Measurements from ENCODE around the gene CCDC93. TPM values are rescaled to one million over a fixed set of nuclear protein-coding genes. Genes with fewer than 3 reads are reported as not detected.

Gene CCDC93
- total and polyA plus RNA-seq, 2 donors: 8.6 to 31.0 TPM

DNA sequence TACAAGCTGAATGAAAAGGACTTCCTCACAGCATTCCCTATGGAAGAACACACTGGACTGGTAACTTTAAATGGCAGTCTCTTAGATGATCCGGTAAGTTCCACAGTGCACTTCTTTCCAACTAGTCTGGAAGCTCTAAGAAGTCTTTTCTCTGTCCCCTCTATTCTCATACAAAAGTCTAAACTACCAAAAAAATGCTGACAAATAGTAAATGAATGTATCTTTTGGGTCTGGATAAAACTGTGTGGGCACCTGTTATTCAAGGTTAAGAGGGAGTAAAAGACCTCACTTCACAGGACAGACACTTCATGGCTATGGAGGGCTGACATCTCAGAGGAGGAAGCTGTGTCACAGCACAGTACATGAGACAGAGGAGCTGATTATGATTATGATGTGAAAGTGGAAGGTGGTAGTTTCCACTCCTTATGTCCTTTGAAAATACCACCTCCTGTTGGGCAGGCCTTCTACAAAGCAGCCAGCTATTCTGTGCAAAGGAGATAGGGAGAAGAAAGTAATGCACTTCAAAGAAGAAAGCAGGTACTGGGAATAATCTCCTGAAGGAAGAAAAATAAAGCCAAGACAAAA lies 23.9 kb downstream of the CCDC93 start:
- 100% methylated on average over 1 of the region's 1 CpG for WGBS
- no peaks in the 10 kb centered on the region for H3K4me1 ChIP-seq (ENCODE audit: insufficient read depth)
- DNase-seq (ENCODE audit: extremely low spot score): no peak
- peaks cover 9% of the 10 kb centered on the region for H3K36me3 ChIP-seq (ENCODE audit: insufficient read depth)
- no peak overlapping the region for H3K27ac ChIP-seq (ENCODE audit: low read depth)
- no peak overlapping the region for H3K4me3 ChIP-seq (ENCODE audit: low read depth, low read length)

DNA sequence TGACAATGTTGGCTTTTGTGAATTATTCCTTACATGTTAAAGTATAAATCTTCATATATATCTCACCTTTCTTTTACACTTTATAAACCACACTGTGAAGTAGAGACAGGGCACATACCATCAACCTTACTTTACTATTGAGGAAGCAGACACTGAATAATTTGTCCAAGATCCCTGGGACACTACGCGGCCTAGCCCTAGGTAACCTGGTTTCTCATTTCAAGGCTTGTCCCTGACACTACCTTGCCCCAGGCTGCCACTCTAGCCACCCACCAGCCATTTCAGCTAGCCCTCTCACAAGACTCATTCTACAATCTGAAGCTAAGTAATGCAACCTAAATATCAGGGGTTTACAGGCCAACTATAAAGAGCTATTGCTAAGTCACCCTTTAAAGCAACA lies 26.7 kb downstream of the CCDC93 start:
- Histone ChIP-seq H3K27ac (ENCODE audit: low read depth) (no peak overlapping the region), H3K36me3 (ENCODE audit: insufficient read depth) (peaks cover 2% of the 10 kb centered on the region), H3K4me1 (ENCODE audit: insufficient read depth) (no peaks in the 10 kb centered on the region), H3K4me3 (ENCODE audit: low read depth, low read length) (no peak overlapping the region)
- WGBS: 98% methylated on average over 2 of the region's 2 CpGs
- no peak for DNase-seq (ENCODE audit: extremely low spot score)

DNA sequence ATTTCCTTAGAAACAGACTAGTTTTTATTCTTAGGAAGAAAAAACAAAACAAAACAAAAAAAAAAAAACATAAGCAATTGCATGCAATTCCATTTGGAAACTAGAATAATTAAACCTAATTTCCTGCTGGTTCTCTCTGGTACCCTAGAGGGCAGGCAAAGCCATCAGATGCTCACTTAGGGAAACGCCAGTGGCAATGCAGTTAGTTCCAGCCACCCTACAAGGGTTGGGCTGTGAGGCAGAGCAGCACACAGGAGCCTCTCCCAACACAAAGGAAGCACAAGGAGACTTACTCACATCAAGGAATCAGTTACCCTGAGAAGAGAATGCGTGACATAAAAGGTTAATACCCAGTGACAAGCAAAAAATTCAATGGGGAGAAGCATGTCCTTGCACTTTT lies 28.8 kb downstream of the CCDC93 start:
- 82% methylated on average over 2 of the region's 2 CpGs for WGBS
- Histone ChIP-seq H3K27ac (ENCODE audit: low read depth) (no peak overlapping the region), H3K4me3 (ENCODE audit: low read depth, low read length) (no peak overlapping the region), H3K36me3 (ENCODE audit: insufficient read depth) (no peaks in the 10 kb centered on the region), H3K4me1 (ENCODE audit: insufficient read depth) (no peaks in the 10 kb centered on the region)
- DNase-seq (ENCODE audit: extremely low spot score): no peak

DNA sequence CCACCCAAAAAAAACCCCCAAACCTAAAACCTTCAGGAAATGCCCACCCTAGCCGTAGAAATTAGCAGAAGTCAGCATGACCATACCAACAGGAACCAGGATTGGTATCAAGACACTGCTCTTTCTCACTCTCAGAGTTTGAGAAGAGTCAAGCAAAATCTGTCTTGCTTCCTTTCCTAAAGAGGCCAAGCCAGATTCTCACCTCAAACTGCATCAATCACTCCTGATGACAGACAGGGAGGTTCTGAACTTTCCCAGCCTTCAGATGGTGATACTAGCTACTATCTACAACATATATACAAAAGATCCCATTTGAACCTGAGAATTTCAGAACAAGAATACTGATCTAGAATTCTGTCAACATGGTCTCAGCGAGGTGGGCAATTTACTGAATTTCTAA lies 29.7 kb downstream of the CCDC93 start:
- no peaks in the 10 kb centered on the region for H3K4me1 ChIP-seq (ENCODE audit: insufficient read depth)
- DNase-seq (ENCODE audit: extremely low spot score): no peak
- H3K27ac ChIP-seq (ENCODE audit: low read depth): no peak overlapping the region
- 94% methylated on average over 2 of the region's 2 CpGs for WGBS
- H3K4me3 ChIP-seq (ENCODE audit: low read depth, low read length): no peak overlapping the region
- no peaks in the 10 kb centered on the region for H3K36me3 ChIP-seq (ENCODE audit: insufficient read depth)

DNA sequence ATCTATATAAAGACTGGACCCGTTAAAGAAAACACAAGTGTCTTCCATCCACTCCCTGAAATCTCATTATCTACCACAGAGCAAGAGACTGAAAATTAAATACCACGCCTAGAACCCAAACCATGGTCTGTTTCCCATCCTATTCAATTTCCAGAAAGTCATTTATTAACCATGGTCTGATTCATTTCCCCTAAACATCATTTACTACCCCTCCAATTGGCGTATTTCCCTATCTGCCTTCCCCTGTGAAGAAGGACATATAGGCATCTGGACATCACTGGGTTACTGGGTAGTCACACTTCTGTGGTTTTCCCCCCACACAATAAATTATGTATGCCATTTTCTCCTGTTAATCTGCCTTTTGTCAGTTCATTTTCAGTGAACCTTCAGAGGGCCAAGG lies 30.8 kb downstream of the CCDC93 start:
- H3K36me3 ChIP-seq (ENCODE audit: insufficient read depth): no peaks in the 10 kb centered on the region
- WGBS: 90% methylated on average over 3 of the region's 3 CpGs

DNA sequence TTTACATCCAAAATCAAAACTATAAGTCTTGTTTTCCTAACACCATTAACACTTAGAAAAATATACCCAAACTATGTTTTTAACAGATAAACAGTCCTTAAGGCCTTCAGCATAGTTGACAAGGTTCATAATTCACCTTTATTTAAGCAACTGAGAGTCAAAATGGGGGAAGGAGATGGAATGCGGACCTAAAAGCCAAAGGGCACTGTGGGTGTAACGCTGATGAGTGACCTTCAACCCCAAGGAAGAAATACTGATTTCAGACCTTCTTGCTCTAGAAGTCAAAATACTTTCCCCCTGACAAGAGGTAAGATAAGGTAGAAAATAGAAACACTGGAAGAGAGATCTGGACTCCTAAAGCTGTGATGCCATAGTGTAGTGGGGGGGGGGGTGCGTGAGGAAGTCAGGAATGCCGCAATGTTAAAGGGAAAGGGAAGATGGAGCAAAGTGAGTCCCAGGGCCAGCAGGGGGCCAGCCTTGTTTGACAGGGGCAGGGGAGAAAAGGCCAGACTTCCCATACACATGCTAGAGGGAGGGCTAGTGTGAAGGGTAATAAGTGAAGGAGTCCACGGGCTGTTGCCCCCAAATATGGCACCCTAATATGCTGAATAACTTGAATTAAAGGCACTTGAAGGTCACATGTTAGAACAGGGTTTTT lies 31.4 kb downstream of the CCDC93 start:
- no peaks in the 10 kb centered on the region for H3K4me1 ChIP-seq (ENCODE audit: insufficient read depth)
- WGBS: 96% methylated on average over 5 of the region's 5 CpGs
- no peak for DNase-seq (ENCODE audit: extremely low spot score)
- H3K27ac ChIP-seq (ENCODE audit: low read depth): no peak overlapping the region
- no peaks in the 10 kb centered on the region for H3K36me3 ChIP-seq (ENCODE audit: insufficient read depth)
- H3K4me3 ChIP-seq (ENCODE audit: low read depth, low read length): no peak overlapping the region

More for the DNA sequence above, 30.8 kb downstream of the CCDC93 start:
- Histone ChIP-seq H3K4me3 (ENCODE audit: low read depth, low read length) (no peak overlapping the region), H3K4me1 (ENCODE audit: insufficient read depth) (no peaks in the 10 kb centered on the region), H3K27ac (ENCODE audit: low read depth) (no peak overlapping the region)
- no peak for DNase-seq (ENCODE audit: extremely low spot score)

DNA sequence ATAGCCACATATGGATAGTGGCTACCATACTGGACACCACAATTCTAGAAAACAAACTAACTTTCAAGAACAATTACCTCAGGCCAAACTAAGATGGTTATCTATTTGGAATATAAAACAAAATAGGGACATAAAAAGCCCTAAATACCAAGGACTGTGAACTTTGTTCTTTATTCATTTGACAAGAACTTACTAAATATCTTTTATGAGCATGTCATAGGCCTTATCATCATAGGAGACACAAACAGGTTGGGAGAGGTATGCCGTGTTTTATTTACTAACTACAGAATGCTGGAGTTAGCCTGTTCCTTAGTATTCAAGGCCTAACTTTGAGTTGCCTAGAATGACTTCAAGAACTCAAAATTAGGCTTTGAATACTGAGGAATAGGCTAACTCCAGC lies 32.1 kb downstream of the CCDC93 start:
- WGBS: 75% methylated on average over 1 of the region's 1 CpG
- DNase-seq (ENCODE audit: extremely low spot score): no peak
- Histone ChIP-seq H3K4me3 (ENCODE audit: low read depth, low read length) (no peak overlapping the region), H3K4me1 (ENCODE audit: insufficient read depth) (no peaks in the 10 kb centered on the region), H3K36me3 (ENCODE audit: insufficient read depth) (no peaks in the 10 kb centered on the region), H3K27ac (ENCODE audit: low read depth) (no peak overlapping the region)

DNA sequence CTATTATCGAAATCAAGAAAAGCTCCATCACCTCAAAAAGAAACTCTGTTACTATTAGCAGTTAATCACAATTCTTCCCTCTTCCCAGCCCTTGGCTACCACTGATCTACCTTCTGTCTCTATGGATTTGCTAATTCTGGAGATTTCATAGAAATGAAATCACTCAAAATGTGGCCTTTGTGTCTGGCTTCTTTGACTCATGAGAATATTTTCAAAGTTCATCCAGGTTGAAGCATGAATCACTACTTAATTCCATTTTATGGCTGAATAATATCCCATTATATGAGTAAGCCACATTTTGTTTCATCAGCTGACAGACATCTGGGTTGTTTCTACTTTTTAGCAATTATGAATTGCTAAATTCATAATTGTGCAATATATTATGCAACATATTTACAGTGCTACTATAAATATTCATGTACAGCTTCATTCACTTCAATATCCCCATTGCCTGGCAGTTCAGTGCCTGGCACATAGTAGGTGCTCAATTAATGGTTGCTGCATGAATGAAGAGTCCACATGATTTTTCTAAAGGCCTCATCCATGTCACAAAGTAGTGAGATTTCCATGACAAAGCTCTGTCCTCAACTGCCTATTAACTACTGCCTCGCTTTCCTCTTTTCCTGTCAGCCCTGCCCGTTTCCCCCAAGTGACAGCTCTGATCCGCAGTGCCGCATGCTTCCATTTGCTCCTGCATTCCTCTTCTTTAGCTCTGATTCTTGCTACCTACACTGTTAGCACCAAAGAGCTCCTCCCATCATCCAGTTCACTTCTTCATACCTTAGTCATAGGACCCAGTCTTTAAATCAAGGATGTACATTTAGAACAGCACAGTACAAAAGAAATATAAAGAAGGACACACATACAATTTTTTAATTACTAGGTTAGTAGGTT lies 32.8 kb downstream of the CCDC93 start:
- Histone ChIP-seq H3K4me3 (ENCODE audit: low read depth, low read length) (no peak overlapping the region), H3K36me3 (ENCODE audit: insufficient read depth) (no peaks in the 10 kb centered on the region), H3K4me1 (ENCODE audit: insufficient read depth) (no peaks in the 10 kb centered on the region), H3K27ac (ENCODE audit: low read depth) (no peak overlapping the region)
- WGBS: 95% methylated on average over 5 of the region's 5 CpGs
- DNase-seq (ENCODE audit: extremely low spot score): no peak

DNA sequence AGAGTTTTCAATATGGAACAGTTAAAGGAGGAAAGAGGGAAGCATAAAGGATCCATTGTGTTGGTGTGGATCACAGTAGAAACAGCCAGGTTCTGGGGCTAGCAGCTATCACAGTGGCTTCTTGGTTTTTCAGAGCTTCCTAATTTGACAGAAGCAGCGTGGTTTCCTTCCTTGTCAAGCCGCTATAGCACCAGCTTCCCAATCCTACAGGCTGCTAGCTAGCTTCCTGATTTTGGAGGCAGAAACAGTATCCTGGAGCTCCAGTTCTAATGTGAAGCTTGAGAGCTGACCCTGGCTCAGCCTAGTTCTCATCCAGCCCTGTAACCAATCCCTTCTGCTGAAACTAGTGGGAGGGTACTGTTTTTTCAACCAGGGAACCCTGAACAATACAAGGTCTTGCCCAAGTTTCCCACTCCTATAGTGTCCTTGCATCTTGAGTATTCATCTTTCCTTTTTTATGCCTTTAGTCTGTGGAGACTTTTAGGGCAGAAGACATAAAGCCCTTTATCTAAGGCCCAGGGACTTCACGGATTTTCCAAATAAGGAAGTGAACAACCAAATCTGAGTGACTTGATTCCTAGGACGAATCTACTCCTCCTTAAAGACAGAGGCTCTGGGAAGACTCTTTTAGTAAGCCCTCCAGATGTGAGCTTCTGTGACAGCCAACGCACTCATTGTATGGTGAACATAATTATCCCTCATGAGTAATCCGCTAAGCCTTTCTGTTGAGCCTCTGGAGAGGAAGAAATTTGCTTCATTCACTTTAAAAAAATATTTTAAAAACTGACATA lies 33.8 kb downstream of the CCDC93 start:
- no peak overlapping the region for H3K4me3 ChIP-seq (ENCODE audit: low read depth, low read length)
- no peak overlapping the region for H3K27ac ChIP-seq (ENCODE audit: low read depth)
- WGBS: 71% methylated on average over 6 of the region's 6 CpGs
- no peaks in the 10 kb centered on the region for H3K4me1 ChIP-seq (ENCODE audit: insufficient read depth)
- no peak for DNase-seq (ENCODE audit: extremely low spot score)
- no peaks in the 10 kb centered on the region for H3K36me3 ChIP-seq (ENCODE audit: insufficient read depth)

DNA sequence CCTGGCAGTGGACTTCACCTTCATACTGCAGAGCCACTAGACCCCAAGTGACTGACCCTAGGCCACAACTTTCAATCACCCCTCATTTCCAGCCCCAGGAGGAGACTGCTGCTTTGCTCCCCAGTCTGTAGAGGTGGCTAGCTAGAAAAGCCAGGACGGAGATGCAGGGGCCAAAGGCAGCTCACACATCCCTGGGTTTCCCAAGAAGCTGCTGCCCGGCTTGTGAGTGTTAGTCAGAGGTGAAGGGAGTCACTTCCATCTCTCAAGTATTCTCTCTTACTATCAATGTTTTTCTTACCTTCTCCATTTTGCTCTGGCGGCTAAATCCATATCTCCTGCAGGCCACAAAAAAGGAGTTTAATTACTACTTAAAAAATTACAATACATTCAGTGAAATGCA lies 36.2 kb downstream of the CCDC93 start:
- Histone ChIP-seq H3K36me3 (ENCODE audit: insufficient read depth) (peaks cover 5% of the 10 kb centered on the region), H3K4me3 (ENCODE audit: low read depth, low read length) (no peak overlapping the region), H3K27ac (ENCODE audit: low read depth) (no peak overlapping the region), H3K4me1 (ENCODE audit: insufficient read depth) (no peaks in the 10 kb centered on the region)
- no peak for DNase-seq (ENCODE audit: extremely low spot score)
- WGBS: 96% methylated on average over 3 of the region's 3 CpGs

DNA sequence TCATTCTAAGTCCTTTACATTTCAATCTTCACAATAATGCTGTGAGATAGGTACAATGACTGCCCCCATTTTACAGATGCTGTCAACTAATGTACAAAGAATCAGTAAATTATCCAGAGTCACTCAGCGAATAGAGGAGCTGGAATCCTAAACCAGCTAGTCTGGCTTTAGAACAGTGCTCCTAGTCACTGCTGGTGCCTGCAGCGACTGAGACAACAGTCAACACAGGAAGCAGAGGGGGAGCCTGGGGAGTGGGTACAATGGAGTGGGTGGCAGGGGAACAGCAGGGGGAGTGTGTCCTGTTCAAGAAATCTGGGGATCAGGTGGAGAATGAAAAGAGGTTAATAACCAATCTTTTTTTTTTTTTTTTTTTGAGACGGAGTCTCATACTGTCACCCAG lies 37.3 kb downstream of the CCDC93 start:
- DNase-seq (ENCODE audit: extremely low spot score): no peak
- H3K36me3 ChIP-seq (ENCODE audit: insufficient read depth): peaks cover 5% of the 10 kb centered on the region
- H3K4me3 ChIP-seq (ENCODE audit: low read depth, low read length): no peak overlapping the region
- H3K4me1 ChIP-seq (ENCODE audit: insufficient read depth): no peaks in the 10 kb centered on the region
- no peak overlapping the region for H3K27ac ChIP-seq (ENCODE audit: low read depth)
- WGBS: 93% methylated on average over 3 of the region's 3 CpGs

DNA sequence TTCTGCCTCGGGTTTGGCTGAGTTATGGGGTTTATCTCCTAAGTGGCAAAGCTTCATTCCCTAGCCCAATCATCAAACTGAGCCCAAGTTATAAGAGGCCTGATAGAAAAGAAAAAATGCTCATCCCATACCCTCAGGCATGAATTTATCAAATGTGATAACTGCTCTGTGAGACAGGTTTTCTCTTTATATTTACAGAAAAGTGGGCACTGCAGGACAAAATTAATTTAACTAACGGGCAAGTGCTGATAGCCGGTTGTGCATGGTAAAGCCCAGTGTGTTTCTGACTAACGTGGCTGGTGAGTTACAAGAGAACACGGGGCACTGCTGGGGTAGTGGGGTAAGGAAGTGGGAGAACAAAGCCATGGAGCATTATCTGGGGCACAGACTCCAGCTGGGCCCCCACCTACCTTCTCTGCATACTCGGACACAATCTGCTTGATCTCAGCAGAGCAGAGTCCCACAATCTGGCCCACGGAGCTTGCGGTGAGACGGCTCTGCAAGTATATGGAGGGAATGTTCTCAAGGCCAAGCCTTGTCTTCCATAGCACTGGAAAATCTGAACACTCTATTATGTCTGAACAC lies 40.3 kb downstream of the CCDC93 start:
- no peak for DNase-seq (ENCODE audit: extremely low spot score)
- H3K27ac ChIP-seq (ENCODE audit: low read depth): no peak overlapping the region
- no peaks in the 10 kb centered on the region for H3K4me1 ChIP-seq (ENCODE audit: insufficient read depth)
- no peak overlapping the region for H3K4me3 ChIP-seq (ENCODE audit: low read depth, low read length)
- 91% methylated on average over 9 of the region's 9 CpGs for WGBS
- H3K36me3 ChIP-seq (ENCODE audit: insufficient read depth): peaks cover 5% of the 10 kb centered on the region

DNA sequence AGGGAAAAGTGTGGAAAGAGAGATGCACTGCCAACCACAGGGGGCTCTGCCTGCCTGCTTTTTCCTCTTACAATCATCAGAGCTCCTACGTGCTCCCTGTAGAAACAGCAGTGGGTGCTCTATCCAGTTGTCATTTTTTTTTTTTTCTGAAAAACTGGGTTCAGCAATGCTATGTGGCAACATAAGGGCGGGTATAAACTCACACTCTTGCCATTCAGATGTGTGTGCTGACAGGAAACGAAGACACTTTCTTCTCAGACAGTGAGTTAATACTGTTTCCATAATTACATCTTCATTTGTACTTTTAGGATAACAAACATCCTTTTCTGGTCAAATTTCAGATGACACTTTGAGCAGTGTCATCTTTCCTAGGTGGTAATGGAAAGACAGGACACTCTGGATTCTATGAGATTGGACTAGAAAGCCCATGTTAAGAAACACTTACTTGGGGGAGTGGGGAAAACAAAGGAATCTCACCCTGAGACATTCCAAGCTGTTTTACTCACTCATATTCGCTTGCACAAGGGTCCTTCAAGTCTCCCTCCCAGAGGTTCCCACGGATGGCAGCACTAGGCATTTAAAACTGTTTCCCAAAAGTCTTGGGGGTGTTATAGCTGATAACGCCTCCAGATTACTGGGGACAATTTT lies 41.3 kb downstream of the CCDC93 start:
- Histone ChIP-seq H3K36me3 (ENCODE audit: insufficient read depth) (peaks cover 5% of the 10 kb centered on the region), H3K4me1 (ENCODE audit: insufficient read depth) (no peaks in the 10 kb centered on the region), H3K4me3 (ENCODE audit: low read depth, low read length) (no peak overlapping the region), H3K27ac (ENCODE audit: low read depth) (no peak overlapping the region)
- no peak for DNase-seq (ENCODE audit: extremely low spot score)
- WGBS: 71% methylated on average over 6 of the region's 6 CpGs

All from urinary bladder (tissue), 4 donors.